Endodermal cell (in vitro differentiated cells): ENCODE data around the gene FMO5. TPM values are rescaled to one million over a fixed set of nuclear protein-coding genes. Genes with fewer than 3 reads are reported as not detected.

Source experiments
- DNase-seq: peaks from one replicate; pipeline ENCODE4 v3.0.0-alpha.2; 2017
- H3K27ac ChIP-seq: 2 replicates; pipeline ENCODE4 v1.5.1; 2013; ENCODE audit warnings: mild to moderate bottlenecking, low read depth, low read length, moderate library complexity
- H3K27me3 ChIP-seq: 2 replicates; pipeline ENCODE4 v1.6.1; 2013; ENCODE audit warnings: mild to moderate bottlenecking, low read length, moderate library complexity; ENCODE audit not compliant: insufficient read depth, control insufficient read depth, poor library complexity, severe bottlenecking
- H3K36me3 ChIP-seq: 2 replicates; pipeline ENCODE4 v1.7.0; 2013; ENCODE audit warnings: mild to moderate bottlenecking, low read length, moderate library complexity; ENCODE audit not compliant: control insufficient read depth, insufficient read depth
- H3K4me1 ChIP-seq: one replicate; pipeline ENCODE4 v1.7.0; 2013; ENCODE audit warnings: low read length; ENCODE audit not compliant: control insufficient read depth, insufficient read depth
- H3K4me3 ChIP-seq: 2 replicates; pipeline ENCODE4 v1.5.1; 2013; ENCODE audit warnings: mild to moderate bottlenecking, low read length, moderate library complexity
- H3K9ac ChIP-seq: 2 replicates; pipeline ENCODE4 v1.6.1; 2013; ENCODE audit warnings: mild to moderate bottlenecking, low read length, moderate library complexity; ENCODE audit not compliant: poor library complexity, severe bottlenecking; ENCODE audit errors: extremely low read depth
- H3K9me3 ChIP-seq: 2 replicates; pipeline ENCODE4 v1.6.1; 2013; ENCODE audit warnings: mild to moderate bottlenecking, low read length, moderate library complexity; ENCODE audit not compliant: control insufficient read depth
- H3K27ac Mint-ChIP-seq: 2 replicates; pipeline ENCODE4 v1.8.0; 2020; ENCODE audit warnings: mixed read lengths
- H3K27me3 Mint-ChIP-seq: 2 replicates; pipeline ENCODE4 v1.8.0; 2021; ENCODE audit warnings: mild to moderate bottlenecking, mixed read lengths; ENCODE audit not compliant: insufficient read depth
- H3K36me3 Mint-ChIP-seq: 2 replicates; pipeline ENCODE4 v1.8.0; 2020; ENCODE audit warnings: low read depth, mixed read lengths
- H3K4me1 Mint-ChIP-seq: 2 replicates; pipeline ENCODE4 v1.8.0; 2020; ENCODE audit warnings: mixed read lengths
- H3K4me3 Mint-ChIP-seq: 2 replicates; pipeline ENCODE4 v1.8.0; 2020; ENCODE audit warnings: mild to moderate bottlenecking, moderate library complexity, mixed read lengths
- H3K9me3 Mint-ChIP-seq: 2 replicates; pipeline ENCODE4 v1.8.0; 2020; ENCODE audit warnings: mild to moderate bottlenecking, mixed read lengths
- CTCF ChIP-seq: fragments of 200-600 bp; sonication (generic); conservative IDR thresholded peaks from 2 replicates; pipeline ENCODE4 v1.5.0; 2021; ENCODE audit warnings: antibody characterized with exemption, mild to moderate bottlenecking
- WGBS, 2 experiments: methylation state at CpG; one replicate each; pipeline versions ENCODE4 v1.1.5 to v1.1.7; 2013; ENCODE audit warnings: missing lambda C conversion rate in 2 of 2, mixed read lengths in 1 of 2; ENCODE audit not compliant: insufficient coverage in 1 of 2, insufficient read length in 1 of 2; 5-methylcytosine and 5-hydroxymethylcytosine counted together
- total RNA-seq, 2 donors: library from RNA; stranded (reverse); fragmentation: NEBNext Ultra II Directional in 1 of 2; extraction: Animal tissue kit (Norgen Biotek cat#: 25700) in 1 of 2; gene quantifications; 2 replicates in 1 of 2; 3 replicates in 1 of 2; pipeline ENCODE4 v1.2.1, GENCODE V29; 2021

FMO5 gene
- total RNA-seq, 2 donors from 2014 or later, result 13.9 to 14.1 TPM

DNA sequence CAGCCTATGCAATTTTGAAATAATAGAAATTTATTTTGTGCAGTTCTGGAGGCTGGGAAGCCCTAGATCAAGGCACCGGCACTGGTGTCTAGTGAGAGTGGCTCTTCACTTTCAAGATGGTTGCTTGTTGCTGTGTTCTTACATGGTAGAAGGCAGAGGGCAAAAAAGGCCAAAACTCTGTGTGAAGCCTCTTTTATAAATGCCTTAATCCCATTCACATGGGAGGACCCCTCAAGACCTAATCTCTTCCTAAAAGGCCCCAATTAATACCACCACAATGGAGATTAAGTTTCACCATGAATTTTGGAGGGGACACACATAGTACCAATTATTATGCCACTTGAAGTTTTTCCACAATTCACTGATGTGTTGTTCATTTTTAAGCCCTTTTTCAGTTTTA lies 73.9 kb downstream of the FMO5 start:
- Mint-ChIP-seq H3K27me3 (no peaks in the 10 kb centered on the region), H3K4me3 (no peak overlapping the region), H3K36me3 (peaks cover 15% of the 10 kb centered on the region), H3K9me3 (no peaks in the 10 kb centered on the region), H3K27ac (no peak overlapping the region), H3K4me1 (peaks cover 10% of the 10 kb centered on the region)
- Histone ChIP-seq H3K9ac (no peak overlapping the region), H3K27me3 (no peaks in the 10 kb centered on the region), H3K4me3 (no peak overlapping the region), H3K9me3 (peaks cover 4% of the 10 kb centered on the region), H3K4me1 (peaks cover 2% of the 10 kb centered on the region), H3K36me3 (peaks cover 31% of the 10 kb centered on the region), H3K27ac (no peak overlapping the region)
- no peak for DNase-seq
- no peak for TF ChIP-seq CTCF
- 100% methylated on average over 1 of the region's 1 CpG for WGBS, 2 experiments

GRCh38 chr1:147142886-147143285 lies 82.3 kb downstream of the FMO5 start:
- no peak for DNase-seq
- Mint-ChIP-seq H3K36me3 (no peaks in the 10 kb centered on the region), H3K27ac (no peak overlapping the region), H3K9me3 (no peaks in the 10 kb centered on the region), H3K4me1 (no peaks in the 10 kb centered on the region), H3K27me3 (no peaks in the 10 kb centered on the region), H3K4me3 (no peak overlapping the region)
- no peaks in the 10 kb centered on the region for H3K4me1 ChIP-seq
- WGBS, 2 experiments, result 97% methylated on average over 2 of the region's 2 CpGs; no CpG with 5 or more reads in 1 of the 2 experiments
- no peaks in the 10 kb centered on the region for H3K36me3 ChIP-seq
- H3K4me3 ChIP-seq, result no peak overlapping the region
- H3K27ac ChIP-seq, result no peak overlapping the region
- peaks cover 8% of the 10 kb centered on the region for H3K9me3 ChIP-seq
- TF ChIP-seq CTCF, result no peak
- H3K9ac ChIP-seq, result no peak overlapping the region
- no peaks in the 10 kb centered on the region for H3K27me3 ChIP-seq

Other genes starting within 250 kb of the FMO5 start
- gene PRKAB2, start 52.9 kb downstream of the FMO5 start, total RNA-seq, result 10 to 100 TPM; 50.5 to 83.5 TPM
- gene CHD1L, start 17.3 kb upstream of the FMO5 start, total RNA-seq, result 100 to 1,000 TPM; 112 to 117 TPM